ENCODE data around the gene COL1A1. TPM values are rescaled to one million over a fixed set of nuclear protein-coding genes. Genes with fewer than 3 reads are reported as not detected.

COL1A1 gene
- total RNA-seq, 1 donor from 2014 or later, result 15.3 TPM

DNA sequence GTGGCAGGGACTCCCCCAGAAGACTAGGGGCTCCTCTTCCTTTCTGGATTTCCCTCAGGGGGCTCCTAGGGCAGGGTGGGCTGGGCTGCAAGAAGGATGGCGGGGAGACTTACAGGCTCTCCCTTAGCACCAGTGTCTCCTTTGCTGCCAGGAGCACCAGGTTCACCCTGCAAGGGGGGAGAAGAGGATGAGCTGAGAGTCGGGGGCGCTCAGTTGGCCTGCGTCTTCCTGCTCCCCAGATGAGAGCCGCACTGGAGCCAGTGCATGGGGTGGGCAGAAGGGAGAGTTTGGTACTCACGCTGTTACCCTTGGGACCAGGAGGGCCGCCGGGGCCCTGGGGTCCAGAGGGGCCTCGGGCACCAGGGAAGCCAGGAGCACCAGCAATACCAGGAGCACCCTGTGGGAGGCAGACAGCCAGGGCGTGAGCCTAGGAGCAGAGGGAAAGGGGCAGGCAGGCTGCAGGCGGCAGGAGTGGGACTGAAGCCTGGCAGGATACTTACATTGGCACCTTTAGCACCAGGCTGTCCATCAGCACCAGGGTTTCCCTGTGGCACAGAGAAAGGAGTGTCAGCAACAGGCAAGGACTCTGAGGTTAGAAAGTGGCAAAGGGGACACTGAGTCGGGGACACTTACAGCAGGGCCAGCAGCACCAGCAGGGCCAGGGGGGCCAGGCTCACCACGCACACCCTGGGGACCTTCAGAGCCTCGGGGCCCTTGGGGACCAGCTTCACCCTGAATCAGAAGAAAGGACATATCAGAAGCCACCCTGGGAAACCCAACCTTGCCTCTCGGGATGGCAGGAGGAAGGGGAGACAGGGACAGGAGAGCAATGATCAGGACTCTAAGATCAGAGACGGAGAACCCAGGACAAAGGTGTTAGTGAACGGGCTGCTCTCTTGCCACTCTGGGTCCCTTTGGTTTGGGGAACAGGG lies 6.2 kb downstream of the COL1A1 start:
- Histone ChIP-seq H3K36me3 (ENCODE audit: control insufficient read depth, insufficient read depth, low read length) (peaks cover 36% of the 10 kb centered on the region), H3K4me3 (ENCODE audit: low read depth, low read length) (no peak overlapping the region), H3K27me3 (ENCODE audit: control insufficient read depth, insufficient read depth, low read length) (no peaks in the 10 kb centered on the region)
- FAIRE-seq, result no peak
- TF ChIP-seq CTCF (IDR thresholded peaks at IDR 0.05; ENCODE audit: insufficient read depth, low read length, severe bottlenecking), result peak; percentile 6
- no peak for DNase-seq (ENCODE audit: low read depth)

GRCh38 chr17:50194140-50194933 lies 7.1 kb downstream of the COL1A1 start:
- H3K27me3 ChIP-seq (ENCODE audit: control insufficient read depth, insufficient read depth, low read length), result no peaks in the 10 kb centered on the region
- H3K4me3 ChIP-seq (ENCODE audit: low read depth, low read length), result no peak overlapping the region
- FAIRE-seq, result no peak
- peaks cover 37% of the 10 kb centered on the region for H3K36me3 ChIP-seq (ENCODE audit: control insufficient read depth, insufficient read depth, low read length)
- no peak for TF ChIP-seq CTCF (IDR thresholded peaks at IDR 0.05; ENCODE audit: insufficient read depth, low read length, severe bottlenecking)
- no peak for DNase-seq (ENCODE audit: low read depth)

- peaks cover 43% of the 10 kb centered on the region for H3K36me3 ChIP-seq (ENCODE audit: control insufficient read depth, insufficient read depth, low read length)
- FAIRE-seq, result no peak
- H3K27me3 ChIP-seq (ENCODE audit: control insufficient read depth, insufficient read depth, low read length), result no peaks in the 10 kb centered on the region
- no peak overlapping the region for H3K4me3 ChIP-seq (ENCODE audit: low read depth, low read length)
- no peak for DNase-seq (ENCODE audit: low read depth)
- no peak for TF ChIP-seq CTCF (IDR thresholded peaks at IDR 0.05; ENCODE audit: insufficient read depth, low read length, severe bottlenecking)
These were observed 8.7 kb downstream of the COL1A1 start for GRCh38 chr17:50192618-50193291.

GRCh38 chr17:50192144-50192617 lies 9.2 kb downstream of the COL1A1 start:
- Histone ChIP-seq H3K36me3 (ENCODE audit: control insufficient read depth, insufficient read depth, low read length) (peaks cover 45% of the 10 kb centered on the region), H3K27me3 (ENCODE audit: control insufficient read depth, insufficient read depth, low read length) (no peaks in the 10 kb centered on the region), H3K4me3 (ENCODE audit: low read depth, low read length) (no peak overlapping the region)
- DNase-seq (ENCODE audit: low read depth) (no peak), FAIRE-seq (no peak)
- TF ChIP-seq CTCF (IDR thresholded peaks at IDR 0.05; ENCODE audit: insufficient read depth, low read length, severe bottlenecking), result no peak

- no peak overlapping the region for H3K4me3 ChIP-seq (ENCODE audit: low read depth, low read length)
- TF ChIP-seq CTCF (IDR thresholded peaks at IDR 0.05; ENCODE audit: insufficient read depth, low read length, severe bottlenecking), result no peak
- no peaks in the 10 kb centered on the region for H3K27me3 ChIP-seq (ENCODE audit: control insufficient read depth, insufficient read depth, low read length)
- FAIRE-seq (no peak), DNase-seq (ENCODE audit: low read depth) (no peak)
- H3K36me3 ChIP-seq (ENCODE audit: control insufficient read depth, insufficient read depth, low read length), result peaks cover 47% of the 10 kb centered on the region
These were observed 9.9 kb downstream of the COL1A1 start for GRCh38 chr17:50191359-50192143.

Data from bronchial epithelial cell (primary cell).